ENCODE results near the gene NEK5.

DNA sequence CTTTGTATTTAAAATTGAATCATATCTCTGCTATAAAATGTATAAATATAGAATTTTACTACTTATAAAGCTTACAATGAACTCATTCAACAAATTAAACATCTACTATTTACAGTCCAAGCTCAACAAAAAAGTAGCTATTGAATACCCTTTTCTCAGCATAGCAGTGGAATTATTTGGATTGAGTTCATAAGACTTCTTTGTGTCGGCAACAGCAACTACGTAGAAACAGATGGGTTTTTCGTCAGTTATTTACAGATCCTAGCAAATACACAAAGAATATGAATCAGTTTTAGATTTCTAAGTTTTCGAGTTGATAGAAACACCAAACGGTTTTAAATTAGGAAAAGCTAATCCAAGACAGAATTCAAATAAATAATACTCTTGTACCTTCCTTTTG, 41.0 kb upstream of the NEK5 start:
- TF ChIP-seq, protein P1, sequence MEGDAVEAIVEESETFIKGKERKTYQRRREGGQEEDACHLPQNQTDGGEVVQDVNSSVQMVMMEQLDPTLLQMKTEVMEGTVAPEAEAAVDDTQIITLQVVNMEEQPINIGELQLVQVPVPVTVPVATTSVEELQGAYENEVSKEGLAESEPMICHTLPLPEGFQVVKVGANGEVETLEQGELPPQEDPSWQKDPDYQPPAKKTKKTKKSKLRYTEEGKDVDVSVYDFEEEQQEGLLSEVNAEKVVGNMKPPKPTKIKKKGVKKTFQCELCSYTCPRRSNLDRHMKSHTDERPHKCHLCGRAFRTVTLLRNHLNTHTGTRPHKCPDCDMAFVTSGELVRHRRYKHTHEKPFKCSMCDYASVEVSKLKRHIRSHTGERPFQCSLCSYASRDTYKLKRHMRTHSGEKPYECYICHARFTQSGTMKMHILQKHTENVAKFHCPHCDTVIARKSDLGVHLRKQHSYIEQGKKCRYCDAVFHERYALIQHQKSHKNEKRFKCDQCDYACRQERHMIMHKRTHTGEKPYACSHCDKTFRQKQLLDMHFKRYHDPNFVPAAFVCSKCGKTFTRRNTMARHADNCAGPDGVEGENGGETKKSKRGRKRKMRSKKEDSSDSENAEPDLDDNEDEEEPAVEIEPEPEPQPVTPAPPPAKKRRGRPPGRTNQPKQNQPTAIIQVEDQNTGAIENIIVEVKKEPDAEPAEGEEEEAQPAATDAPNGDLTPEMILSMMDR (IDR thresholded peaks at IDR 0.05): no peak
- TF ChIP-seq EP300 (IDR thresholded peaks at IDR 0.05): no peak
